Measurements from ENCODE around the gene MTUS2. TPM values are rescaled to one million over a fixed set of nuclear protein-coding genes. Genes with fewer than 3 reads are reported as not detected.
"Not testable (repeated sequence)": the region's sequence is repeated elsewhere in the genome, so short reads cannot be mapped to it uniquely, and the experiment has no call there.

Gene MTUS2
- total and polyA plus RNA-seq, 2 of the 8 experiments (the other 6 are each of a cell fraction or from before 2014, with no cell fraction given) = 0.18 to 0.80 TPM

GRCh38 chr13:29345860-29346582 lies 525.9 kb downstream of the MTUS2 start:
- H3K36me3 ChIP-seq (ENCODE audit: control insufficient read depth in 2 of 4, insufficient read depth in 4 of 4, low read length in 3 of 4); H4K8ac ChIP-seq (ENCODE audit: extremely low read depth, insufficient read depth, low read length); CTCF ChIA-PET (ENCODE audit: partially characterized antibody); H3K4me2 ChIP-seq (ENCODE audit: insufficient read depth in 1 of 2, low read depth in 2 of 2, low read length in 2 of 2); H3K23ac ChIP-seq (ENCODE audit: insufficient read length); H3K79me2 ChIP-seq (ENCODE audit: control insufficient read depth in 1 of 2, insufficient read depth in 2 of 2, low read length in 2 of 2); H2AK5ac ChIP-seq (ENCODE audit: low read depth, low read length); H2BK12ac ChIP-seq (ENCODE audit: low read depth, low read length); DNase-seq (ENCODE audit: low read depth in 1 of 2, low spot score in 2 of 2); H3K4me1 ChIP-seq (replicated peaks in 1 of 4; ENCODE audit: control insufficient read depth in 3 of 4, insufficient read depth in 4 of 4, low read length in 3 of 4); H3K23me2 ChIP-seq (ENCODE audit: low read depth, low read length); H2AFZ ChIP-seq (ENCODE audit: low read length); H4K5ac ChIP-seq (ENCODE audit: insufficient read length, low read depth, low read length); H3K9ac ChIP-seq (replicated peaks in 1 of 4; ENCODE audit: extremely low read depth in 1 of 4, low read depth in 3 of 4, low read length in 3 of 4); FAIRE-seq; H2BK15ac ChIP-seq (ENCODE audit: low read length); H3K18ac ChIP-seq (ENCODE audit: extremely low read depth, low read length); H3K79me1 ChIP-seq (ENCODE audit: low read depth, low read length); H2BK20ac ChIP-seq (ENCODE audit: low read length); H4K20me1 ChIP-seq (replicated peaks in 1 of 2; ENCODE audit: control insufficient read depth in 1 of 2, insufficient read depth in 2 of 2, low read length in 2 of 2); H4K91ac ChIP-seq (replicated peaks; ENCODE audit: insufficient read length, low read length); H2BK120ac ChIP-seq (replicated peaks; ENCODE audit: low read depth, low read length); H3K27ac ChIP-seq (ENCODE audit: low read depth, low read length); H2BK5ac ChIP-seq (ENCODE audit: low read depth, low read length); H3K27me3 ChIP-seq (replicated peaks in 1 of 4; ENCODE audit: control insufficient read depth in 3 of 4, extremely low read depth in 1 of 4, insufficient read depth in 3 of 4, low read length in 3 of 4); H3K14ac ChIP-seq (ENCODE audit: insufficient read length); POLR2A ChIA-PET (ENCODE audit: partially characterized antibody); H3K56ac ChIP-seq (replicated peaks; ENCODE audit: insufficient read length, low read depth, low read length); H3K4ac ChIP-seq (replicated peaks; ENCODE audit: insufficient read length, low read depth, low read length); H3K4me3 ChIP-seq (ENCODE audit: extremely low read depth in 1 of 4, insufficient read depth in 2 of 4, low read depth in 3 of 4, low read length in 4 of 4); H3K9me3 ChIP-seq (ENCODE audit: insufficient read depth in 2 of 2, low read depth in 1 of 2, low read length in 1 of 2): not testable (repeated sequence)
- WGBS, 2 experiments (ENCODE audit: extremely low coverage in 1 of 2, insufficient coverage in 1 of 2, insufficient read length in 1 of 2, insufficient replicate concordance in 2 of 2, low coverage in 1 of 2, low lambda C conversion rate in 2 of 2, missing lambda C conversion rate in 1 of 2) = 68% methylated on average over 7 of the region's 7 CpGs; no CpG with 5 or more reads in 1 of the 2 experiments
